ENCODE measurements around the gene FFAR1.

DNA sequence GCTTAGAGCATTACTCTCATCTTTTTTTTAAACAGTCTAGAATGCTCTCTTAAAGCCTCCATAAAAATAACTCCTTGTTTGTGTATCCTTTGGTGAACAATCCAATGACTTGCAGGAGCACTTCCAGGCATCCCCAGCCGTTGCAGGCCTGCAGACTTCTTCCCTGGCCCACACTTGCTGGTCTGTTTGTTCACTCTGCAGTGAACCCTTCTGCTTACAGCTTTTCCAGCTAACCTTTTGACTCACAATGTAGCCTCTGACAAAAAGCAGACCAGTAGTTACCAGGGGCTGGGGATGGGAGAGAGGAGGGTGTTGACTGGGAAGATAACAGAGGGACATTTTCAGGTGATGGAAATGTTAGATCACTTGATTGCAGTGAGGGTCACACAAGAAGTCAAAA is 32.3 kb downstream of the FFAR1 start:
- TF ChIP-seq POLR2A (IDR thresholded peaks at IDR 0.05; ENCODE audit: low read depth, low read length) (no peak), POLR2AphosphoS5 (IDR thresholded peaks at IDR 0.05; ENCODE audit: insufficient read depth, low read depth, low read length) (no peak)
- TF ChIP-seq, protein P1, sequence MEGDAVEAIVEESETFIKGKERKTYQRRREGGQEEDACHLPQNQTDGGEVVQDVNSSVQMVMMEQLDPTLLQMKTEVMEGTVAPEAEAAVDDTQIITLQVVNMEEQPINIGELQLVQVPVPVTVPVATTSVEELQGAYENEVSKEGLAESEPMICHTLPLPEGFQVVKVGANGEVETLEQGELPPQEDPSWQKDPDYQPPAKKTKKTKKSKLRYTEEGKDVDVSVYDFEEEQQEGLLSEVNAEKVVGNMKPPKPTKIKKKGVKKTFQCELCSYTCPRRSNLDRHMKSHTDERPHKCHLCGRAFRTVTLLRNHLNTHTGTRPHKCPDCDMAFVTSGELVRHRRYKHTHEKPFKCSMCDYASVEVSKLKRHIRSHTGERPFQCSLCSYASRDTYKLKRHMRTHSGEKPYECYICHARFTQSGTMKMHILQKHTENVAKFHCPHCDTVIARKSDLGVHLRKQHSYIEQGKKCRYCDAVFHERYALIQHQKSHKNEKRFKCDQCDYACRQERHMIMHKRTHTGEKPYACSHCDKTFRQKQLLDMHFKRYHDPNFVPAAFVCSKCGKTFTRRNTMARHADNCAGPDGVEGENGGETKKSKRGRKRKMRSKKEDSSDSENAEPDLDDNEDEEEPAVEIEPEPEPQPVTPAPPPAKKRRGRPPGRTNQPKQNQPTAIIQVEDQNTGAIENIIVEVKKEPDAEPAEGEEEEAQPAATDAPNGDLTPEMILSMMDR (IDR thresholded peaks at IDR 0.05; ENCODE audit: extremely low read depth in 1 of 2, insufficient read depth in 1 of 2, low read depth in 1 of 2, low read length in 2 of 2) = no peak
